Calu3 (cell line): Measurements from ENCODE around the gene CCDC116. TPM values are rescaled to one million over a fixed set of nuclear protein-coding genes. Genes with fewer than 3 reads are reported as not detected.
"Not testable (repeated sequence)": the region's sequence is repeated elsewhere in the genome, so short reads cannot be mapped to it uniquely, and the experiment has no call there.

ENCODE experiments used
- BruUV-seq: library from RNA; stranded (reverse); fragments of 400-500 nt; replicated peaks from 2 replicates; lab custom pipeline; 2021; lab: Mats Ljungman, UMichigan
- CTCF ChIA-PET: fragments of 300-600 bp; sonication (Branson Sonifier 250); formaldehyde crosslinking; loops from one replicate; lab custom pipeline; 2022; ENCODE audit warnings: antibody characterized with exemption; lab: Charles Lee
- DNase-seq: peaks from one replicate; pipeline ENCODE4 v3.0.0; 2022
- H3K27ac Mint-ChIP-seq: one replicate; pipeline ENCODE4 v1.8.0; 2022; ENCODE audit warnings: mixed read lengths; ENCODE audit not compliant: unreplicated experiment
- H3K27me3 Mint-ChIP-seq: one replicate; pipeline ENCODE4 v1.8.0; 2022; ENCODE audit warnings: mixed read lengths; ENCODE audit not compliant: unreplicated experiment
- H3K36me3 Mint-ChIP-seq: one replicate; pipeline ENCODE4 v1.8.0; 2022; ENCODE audit warnings: mild to moderate bottlenecking, moderate library complexity, mixed read lengths; ENCODE audit not compliant: insufficient read depth, unreplicated experiment
- H3K4me1 Mint-ChIP-seq: one replicate; pipeline ENCODE4 v1.8.0; 2022; ENCODE audit warnings: mild to moderate bottlenecking, low read depth, mixed read lengths; ENCODE audit not compliant: unreplicated experiment
- H3K4me3 Mint-ChIP-seq: one replicate; pipeline ENCODE4 v1.8.0; 2022; ENCODE audit warnings: mild to moderate bottlenecking, low read depth, moderate library complexity, mixed read lengths; ENCODE audit not compliant: unreplicated experiment
- H3K9me3 Mint-ChIP-seq: one replicate; pipeline ENCODE4 v1.8.0; 2022; ENCODE audit warnings: low read depth, mixed read lengths; ENCODE audit not compliant: unreplicated experiment
- intact Hi-C: fragments of 100-400 bp; cut with micrococcal nuclease; formaldehyde crosslinking; loops from one replicate; pipeline ENCODE4 v1.10.0; 2022; ENCODE audit not compliant: unreplicated experiment
- total RNA-seq: library from RNA; stranded (reverse); gene quantifications from 2 replicates; pipeline ENCODE4 v1.2.3, GENCODE V29; 2022
- TF ChIP-seq, protein P1 (sequence below): fragments of 200-600 bp; IDR thresholded peaks from one replicate; pipeline ENCODE4 v1.8.0; 2022; ENCODE audit warnings: antibody characterized with exemption; ENCODE audit not compliant: unreplicated experiment

Gene CCDC116
- total RNA-seq, 1 experiment from 2014 or later, result not detected

DNA sequence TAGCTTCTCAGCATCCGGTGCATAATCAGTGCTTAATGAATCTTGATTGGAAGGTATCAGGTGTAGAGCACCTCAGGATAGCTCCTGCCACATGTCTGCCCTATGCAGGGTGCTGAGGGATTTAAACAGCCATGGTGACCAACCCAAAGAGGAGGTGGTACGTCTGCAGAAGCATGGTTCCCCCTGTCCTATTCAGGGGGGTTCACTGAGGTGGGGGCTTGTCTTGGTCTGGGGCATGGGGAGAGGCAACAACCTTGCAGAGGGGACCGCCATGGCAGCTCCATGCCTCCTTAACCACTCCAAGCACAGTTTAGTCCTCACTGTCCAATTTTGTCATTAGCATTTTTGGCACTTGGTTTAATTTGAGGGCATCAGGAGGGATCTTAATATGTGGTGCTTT is 40.1 kb upstream of the CCDC116 start:
- Mint-ChIP-seq H3K36me3 (peaks cover 60% of the 10 kb centered on the region), H3K9me3 (no peaks in the 10 kb centered on the region), H3K4me3 (no peak overlapping the region), H3K27ac (no peak overlapping the region), H3K27me3 (no peaks in the 10 kb centered on the region), H3K4me1 (peaks cover 41% of the 10 kb centered on the region)
- intact Hi-C loops, result no loop called here
- no TSS peak for BruUV-seq
- CTCF ChIA-PET, result interaction anchor here (1.4 kb wide), 1 partner anchor 13 kb away, joined by 3 read pairs; no protein-coding TSS in a partner anchor
- TF ChIP-seq, protein P1, sequence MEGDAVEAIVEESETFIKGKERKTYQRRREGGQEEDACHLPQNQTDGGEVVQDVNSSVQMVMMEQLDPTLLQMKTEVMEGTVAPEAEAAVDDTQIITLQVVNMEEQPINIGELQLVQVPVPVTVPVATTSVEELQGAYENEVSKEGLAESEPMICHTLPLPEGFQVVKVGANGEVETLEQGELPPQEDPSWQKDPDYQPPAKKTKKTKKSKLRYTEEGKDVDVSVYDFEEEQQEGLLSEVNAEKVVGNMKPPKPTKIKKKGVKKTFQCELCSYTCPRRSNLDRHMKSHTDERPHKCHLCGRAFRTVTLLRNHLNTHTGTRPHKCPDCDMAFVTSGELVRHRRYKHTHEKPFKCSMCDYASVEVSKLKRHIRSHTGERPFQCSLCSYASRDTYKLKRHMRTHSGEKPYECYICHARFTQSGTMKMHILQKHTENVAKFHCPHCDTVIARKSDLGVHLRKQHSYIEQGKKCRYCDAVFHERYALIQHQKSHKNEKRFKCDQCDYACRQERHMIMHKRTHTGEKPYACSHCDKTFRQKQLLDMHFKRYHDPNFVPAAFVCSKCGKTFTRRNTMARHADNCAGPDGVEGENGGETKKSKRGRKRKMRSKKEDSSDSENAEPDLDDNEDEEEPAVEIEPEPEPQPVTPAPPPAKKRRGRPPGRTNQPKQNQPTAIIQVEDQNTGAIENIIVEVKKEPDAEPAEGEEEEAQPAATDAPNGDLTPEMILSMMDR, result no peak
- DNase-seq, result no peak

GRCh38 chr22:21593406-21594232 is 38.9 kb upstream of the CCDC116 start:
- TF ChIP-seq, protein P1, result peak; percentile 71
- Mint-ChIP-seq H3K4me3 (no peak overlapping the region), H3K4me1 (peaks cover 41% of the 10 kb centered on the region), H3K27me3 (no peaks in the 10 kb centered on the region), H3K27ac (peak overlapping the region; percentile 5), H3K36me3 (peaks cover 54% of the 10 kb centered on the region), H3K9me3 (no peaks in the 10 kb centered on the region)
- intact Hi-C loops, result no loop called here
- peak; percentile 15 for DNase-seq
- no TSS peak for BruUV-seq
- CTCF ChIA-PET, result interaction anchor here (0.7 to 1.4 kb wide), 3 partner anchors 14 to 53 kb away, joined by 3 read pairs; no protein-coding TSS in a partner anchor

DNA sequence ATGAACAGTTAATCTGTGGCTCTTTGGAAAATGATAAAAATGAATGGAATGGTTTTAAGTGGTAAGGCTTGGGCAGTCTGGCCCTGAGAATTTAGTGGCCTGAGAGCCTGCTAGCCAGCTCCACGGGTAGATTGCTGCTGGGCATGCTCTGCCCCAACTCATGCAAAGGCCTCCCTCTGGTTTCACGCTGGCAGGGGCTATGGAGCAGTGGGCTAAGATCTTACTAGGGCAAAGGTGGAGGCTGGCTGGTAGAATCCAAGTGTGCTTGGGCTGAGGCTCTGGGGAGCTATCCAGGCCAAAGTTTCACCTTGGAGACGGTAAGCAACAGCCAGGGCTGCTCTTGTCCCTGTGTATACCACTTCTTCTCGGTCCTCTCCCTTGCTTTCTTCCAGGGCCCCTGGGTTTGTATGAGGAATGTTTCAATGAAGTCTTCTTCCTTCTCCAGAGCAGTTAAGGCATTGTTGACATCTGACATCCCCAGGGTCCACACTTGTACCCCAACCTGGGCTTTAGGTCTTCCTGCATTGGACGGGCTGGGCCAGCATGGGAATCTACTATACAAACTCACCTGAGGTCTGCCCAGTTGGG is 37.6 kb upstream of the CCDC116 start:
- H3K4me3 Mint-ChIP-seq, result no peak overlapping the region
- DNase-seq, result no peak
- H3K36me3 Mint-ChIP-seq, result peaks cover 62% of the 10 kb centered on the region
- peaks cover 44% of the 10 kb centered on the region for H3K4me1 Mint-ChIP-seq
- H3K27ac Mint-ChIP-seq, result no peak overlapping the region
- no TSS peak for BruUV-seq
- TF ChIP-seq, protein P1, result no peak
- CTCF ChIA-PET, result no interaction called here
- intact Hi-C loops, result no loop called here
- H3K9me3 Mint-ChIP-seq, result no peaks in the 10 kb centered on the region
- H3K27me3 Mint-ChIP-seq, result no peaks in the 10 kb centered on the region

GRCh38 chr22:21596356-21597135 is 36.0 kb upstream of the CCDC116 start:
- BruUV-seq, H3K4me3 Mint-ChIP-seq, intact Hi-C loops, CTCF ChIA-PET, H3K27ac Mint-ChIP-seq, H3K9me3 Mint-ChIP-seq, H3K27me3 Mint-ChIP-seq, DNase-seq: not testable (repeated sequence)
- H3K4me1 Mint-ChIP-seq, result peaks cover 28% of the 10 kb centered on the region
- peaks cover 52% of the 10 kb centered on the region for H3K36me3 Mint-ChIP-seq
